IPS-20b (cell line): Measurements from ENCODE around the gene SDK1.

Experiments used
- H3K27ac ChIP-seq: one replicate; pipeline ENCODE4 v1.5.1; 2013; ENCODE audit warnings: low read length
- H3K27me3 ChIP-seq: 2 replicates; pipeline ENCODE4 v1.6.1; 2013; ENCODE audit warnings: mild to moderate bottlenecking, low read length, inconsistent platforms; ENCODE audit not compliant: insufficient read depth
- H3K36me3 ChIP-seq: 2 replicates; pipeline ENCODE4 v1.6.1; 2013; ENCODE audit warnings: low read depth, mild to moderate bottlenecking, inconsistent platforms, low read length, moderate library complexity; ENCODE audit not compliant: insufficient read depth
- H3K4me1 ChIP-seq: 2 replicates; pipeline ENCODE4 v1.6.1; 2013; ENCODE audit warnings: mild to moderate bottlenecking, control low read depth, inconsistent platforms, low read length, moderate library complexity; ENCODE audit not compliant: insufficient read depth
- H3K4me3 ChIP-seq: 2 replicates; pipeline ENCODE4 v1.5.1; 2013; ENCODE audit warnings: mild to moderate bottlenecking, low read length, inconsistent platforms
- H3K9ac ChIP-seq: 2 replicates; pipeline ENCODE4 v1.6.1; 2013; ENCODE audit warnings: low read depth, mild to moderate bottlenecking, inconsistent platforms, low read length, moderate library complexity
- H3K9me3 ChIP-seq: 2 replicates; pipeline ENCODE4 v1.6.1; 2013; ENCODE audit warnings: mild to moderate bottlenecking, low read depth, low read length, inconsistent platforms; ENCODE audit not compliant: insufficient read depth

The SDK1 gene

GRCh38 chr7:4017081-4017480, 716.0 kb downstream of the SDK1 start:
- H3K9ac ChIP-seq = no peak overlapping the region
- no peak overlapping the region for H3K27ac ChIP-seq
- H3K9me3 ChIP-seq = peaks cover 8% of the 10 kb centered on the region; the same call in 1 of the 2 replicates
- no peaks in the 10 kb centered on the region for H3K36me3 ChIP-seq
- no peak overlapping the region for H3K4me3 ChIP-seq
- no peaks in the 10 kb centered on the region for H3K27me3 ChIP-seq
- H3K4me1 ChIP-seq = peaks cover 7% of the 10 kb centered on the region; the same call in 1 of the 2 replicates

- Histone ChIP-seq H3K9ac (no peak overlapping the region), H3K36me3 (no peaks in the 10 kb centered on the region), H3K9me3 (peaks cover 8% of the 10 kb centered on the region; the same call in 1 of the 2 replicates), H3K27ac (no peak overlapping the region), H3K4me3 (no peak overlapping the region), H3K27me3 (no peaks in the 10 kb centered on the region), H3K4me1 (peaks cover 5% of the 10 kb centered on the region; the same call in 1 of the 2 replicates)
Measured at GRCh38 chr7:4017785-4018184, 716.7 kb downstream of the SDK1 start.

- Histone ChIP-seq H3K9ac (no peak overlapping the region), H3K4me3 (no peak overlapping the region), H3K27me3 (no peaks in the 10 kb centered on the region), H3K4me1 (no peaks in the 10 kb centered on the region; the same call in 1 of the 2 replicates), H3K36me3 (no peaks in the 10 kb centered on the region), H3K27ac (no peak overlapping the region), H3K9me3 (peaks cover 8% of the 10 kb centered on the region; the same call in 1 of the 2 replicates)
Measured at GRCh38 chr7:4018601-4019316, 717.7 kb downstream of the SDK1 start.

GRCh38 chr7:4020086-4020485, 719.0 kb downstream of the SDK1 start:
- Histone ChIP-seq H3K27me3 (no peaks in the 10 kb centered on the region), H3K9me3 (peaks cover 8% of the 10 kb centered on the region; the same call in 1 of the 2 replicates), H3K4me1 (no peaks in the 10 kb centered on the region), H3K36me3 (no peaks in the 10 kb centered on the region), H3K4me3 (no peak overlapping the region), H3K27ac (no peak overlapping the region), H3K9ac (no peak overlapping the region)

GRCh38 chr7:4021413-4021812, 720.4 kb downstream of the SDK1 start:
- no peaks in the 10 kb centered on the region for H3K36me3 ChIP-seq
- H3K4me3 ChIP-seq = no peak overlapping the region
- no peak overlapping the region for H3K27ac ChIP-seq
- peaks cover 8% of the 10 kb centered on the region; the same call in 1 of the 2 replicates for H3K9me3 ChIP-seq
- no peaks in the 10 kb centered on the region for H3K27me3 ChIP-seq
- H3K9ac ChIP-seq = no peak overlapping the region
- H3K4me1 ChIP-seq = no peaks in the 10 kb centered on the region; the same call in 1 of the 2 replicates

GRCh38 chr7:4022265-4022664, 721.2 kb downstream of the SDK1 start:
- Histone ChIP-seq H3K27me3 (no peaks in the 10 kb centered on the region), H3K4me3 (no peak overlapping the region), H3K36me3 (no peaks in the 10 kb centered on the region), H3K9ac (no peak overlapping the region), H3K27ac (no peak overlapping the region), H3K4me1 (no peaks in the 10 kb centered on the region; the same call in 1 of the 2 replicates), H3K9me3 (peaks cover 8% of the 10 kb centered on the region; the same call in 1 of the 2 replicates)

- peaks cover 7% of the 10 kb centered on the region; the same call in 1 of the 2 replicates for H3K9me3 ChIP-seq
- H3K9ac ChIP-seq = no peak overlapping the region
- H3K36me3 ChIP-seq = no peaks in the 10 kb centered on the region
- H3K4me3 ChIP-seq = no peak overlapping the region
- no peaks in the 10 kb centered on the region for H3K27me3 ChIP-seq
- no peaks in the 10 kb centered on the region; the same call in 1 of the 2 replicates for H3K4me1 ChIP-seq
- no peak overlapping the region for H3K27ac ChIP-seq
Measured at GRCh38 chr7:4023502-4023901, 722.5 kb downstream of the SDK1 start.

- Histone ChIP-seq H3K36me3 (no peaks in the 10 kb centered on the region), H3K27ac (no peak overlapping the region), H3K9me3 (peaks cover 1% of the 10 kb centered on the region; the same call in 1 of the 2 replicates), H3K4me1 (no peaks in the 10 kb centered on the region; the same call in 1 of the 2 replicates), H3K4me3 (no peak overlapping the region), H3K9ac (no peak overlapping the region), H3K27me3 (no peaks in the 10 kb centered on the region)
Measured at GRCh38 chr7:4024133-4024532, 723.1 kb downstream of the SDK1 start.

- H3K4me3 ChIP-seq = no peak overlapping the region
- H3K9ac ChIP-seq = no peak overlapping the region
- H3K9me3 ChIP-seq = no peaks in the 10 kb centered on the region
- H3K27me3 ChIP-seq = no peaks in the 10 kb centered on the region
- H3K36me3 ChIP-seq = no peaks in the 10 kb centered on the region
- H3K27ac ChIP-seq = no peak overlapping the region
- no peaks in the 10 kb centered on the region; the same call in 1 of the 2 replicates for H3K4me1 ChIP-seq
Measured at GRCh38 chr7:4024806-4025205, 723.8 kb downstream of the SDK1 start.

- Histone ChIP-seq H3K27ac (no peak overlapping the region), H3K4me1 (no peaks in the 10 kb centered on the region; the same call in 1 of the 2 replicates), H3K9me3 (no peaks in the 10 kb centered on the region), H3K4me3 (no peak overlapping the region), H3K27me3 (no peaks in the 10 kb centered on the region), H3K9ac (no peak overlapping the region), H3K36me3 (no peaks in the 10 kb centered on the region)
Measured at GRCh38 chr7:4025210-4025609, 724.2 kb downstream of the SDK1 start.

GRCh38 chr7:4025694-4026615, 724.9 kb downstream of the SDK1 start:
- Histone ChIP-seq H3K4me3 (no peak overlapping the region), H3K9me3 (no peaks in the 10 kb centered on the region), H3K36me3 (no peaks in the 10 kb centered on the region), H3K27me3 (no peaks in the 10 kb centered on the region), H3K4me1 (no peaks in the 10 kb centered on the region; the same call in 1 of the 2 replicates), H3K27ac (no peak overlapping the region), H3K9ac (no peak overlapping the region)
